NCI-H1694 treated with DMSO at 0.1 percent for 48 hours (cell line): ENCODE results near the gene TBC1D8.

Experiments
- DNase-seq: peaks from one replicate; lab custom pipeline; 2025; lab: John Stamatoyannopoulos, UW

TBC1D8 gene

GRCh38 chr2:100997509-100998234, 153.5 kb downstream of the TBC1D8 start:
- DNase-seq = no peak

- DNase-seq = no peak
These were observed 155.7 kb downstream of the TBC1D8 start for GRCh38 chr2:100995309-100996075.

GRCh38 chr2:100993294-100993693, 157.9 kb downstream of the TBC1D8 start:
- no peak for DNase-seq

GRCh38 chr2:100992262-100992661, 158.9 kb downstream of the TBC1D8 start:
- DNase-seq = no peak

GRCh38 chr2:100991404-100991773, 159.8 kb downstream of the TBC1D8 start:
- no peak for DNase-seq

GRCh38 chr2:100990650-100991403, 160.4 kb downstream of the TBC1D8 start:
- no peak for DNase-seq

GRCh38 chr2:100990166-100990565, 161.0 kb downstream of the TBC1D8 start:
- no peak for DNase-seq

GRCh38 chr2:100989666-100990065, 161.5 kb downstream of the TBC1D8 start:
- DNase-seq = no peak

GRCh38 chr2:100988630-100989417, 162.4 kb downstream of the TBC1D8 start:
- DNase-seq = no peak

GRCh38 chr2:100987974-100988373, 163.2 kb downstream of the TBC1D8 start:
- no peak for DNase-seq

GRCh38 chr2:100987536-100987935, 163.6 kb downstream of the TBC1D8 start:
- DNase-seq = no peak

GRCh38 chr2:100986157-100986556, 165.0 kb downstream of the TBC1D8 start:
- no peak for DNase-seq

GRCh38 chr2:100984892-100985307, 166.3 kb downstream of the TBC1D8 start:
- peak; percentile 23 for DNase-seq

GRCh38 chr2:100983684-100984310, 167.4 kb downstream of the TBC1D8 start:
- DNase-seq = no peak

GRCh38 chr2:100983201-100983600, 168.0 kb downstream of the TBC1D8 start:
- no peak for DNase-seq

GRCh38 chr2:100982431-100982861, 168.7 kb downstream of the TBC1D8 start:
- no peak for DNase-seq

GRCh38 chr2:100981011-100981410, 170.2 kb downstream of the TBC1D8 start:
- no peak for DNase-seq

- no peak for DNase-seq
These were observed 171.1 kb downstream of the TBC1D8 start for GRCh38 chr2:100980046-100980445.

- no peak for DNase-seq
These were observed 172.5 kb downstream of the TBC1D8 start for GRCh38 chr2:100978582-100979191.

- DNase-seq = no peak
These were observed 173.7 kb downstream of the TBC1D8 start for GRCh38 chr2:100977511-100977910.
